Activated CD4-positive, alpha-beta T cell treated with anti-CD3 and anti-CD28 coated beads, Interleukin-2, amount 50 U/mL, for 16 hours (primary cell): ENCODE results near the gene TMEM18.

Source experiments
- DNase-seq: peaks from one replicate; pipeline ENCODE4 v3.0.0-alpha.2; 2020

The TMEM18 gene

GRCh38 chr2:671787-672605, 5.2 kb downstream of the TMEM18 start:
- DNase-seq, result no peak

- no peak for DNase-seq
Measured at GRCh38 chr2:671072-671471, 6.1 kb downstream of the TMEM18 start.

- DNase-seq, result no peak
Measured at GRCh38 chr2:670637-671036, 6.6 kb downstream of the TMEM18 start.

- no peak for DNase-seq
Measured at GRCh38 chr2:669323-669722, 7.9 kb downstream of the TMEM18 start.

- DNase-seq, result no peak
Measured at GRCh38 chr2:668000-668398, 9.2 kb downstream of the TMEM18 start.

GRCh38 chr2:667332-667999, 9.7 kb downstream of the TMEM18 start:
- peak; percentile 35 for DNase-seq

GRCh38 chr2:666441-666840, 10.8 kb downstream of the TMEM18 start:
- DNase-seq, result no peak

- DNase-seq, result no peak
Measured at GRCh38 chr2:665340-666073, 11.7 kb downstream of the TMEM18 start.

GRCh38 chr2:664063-664462, 13.1 kb downstream of the TMEM18 start:
- no peak for DNase-seq

GRCh38 chr2:663221-663620, 14.0 kb downstream of the TMEM18 start:
- DNase-seq, result no peak

GRCh38 chr2:661360-661635, 15.9 kb downstream of the TMEM18 start:
- no peak for DNase-seq

- DNase-seq, result no peak
Measured at GRCh38 chr2:660586-661359, 16.4 kb downstream of the TMEM18 start.

- DNase-seq, result no peak
Measured at GRCh38 chr2:660029-660428, 17.2 kb downstream of the TMEM18 start.

- DNase-seq, result no peak
Measured at GRCh38 chr2:658426-658825, 18.8 kb downstream of the TMEM18 start.

GRCh38 chr2:657766-658165, 19.4 kb downstream of the TMEM18 start:
- DNase-seq, result no peak

GRCh38 chr2:656676-657075, 20.5 kb downstream of the TMEM18 start:
- DNase-seq, result no peak

- DNase-seq, result no peak
Measured at GRCh38 chr2:655626-656025, 21.6 kb downstream of the TMEM18 start.

GRCh38 chr2:654896-655295, 22.3 kb downstream of the TMEM18 start:
- DNase-seq, result no peak

- no peak for DNase-seq
Measured at GRCh38 chr2:653645-654425, 23.4 kb downstream of the TMEM18 start.

GRCh38 chr2:652881-653480, 24.2 kb downstream of the TMEM18 start:
- DNase-seq, result no peak

- DNase-seq, result no peak
Measured at GRCh38 chr2:651951-652373, 25.2 kb downstream of the TMEM18 start.
